Left ventricle myocardium inferior (tissue), 1 donor: ENCODE results near the gene RFPL3. TPM values are rescaled to one million over a fixed set of nuclear protein-coding genes. Genes with fewer than 3 reads are reported as not detected.
"Not testable (repeated sequence)": the region's sequence is repeated elsewhere in the genome, so short reads cannot be mapped to it uniquely, and the experiment has no call there.

Experiments
- DNase-seq: peaks from one replicate; pipeline ENCODE4 v3.0.0-alpha.2; 2020
- H3K27ac ChIP-seq: fragments of 200-600 bp; replicated peaks from 2 replicates; pipeline ENCODE4 v1.8.0; 2021
- H3K27me3 ChIP-seq: fragments of 200-600 bp; 2 replicates; pipeline ENCODE4 v1.8.0; 2021; ENCODE audit warnings: low read depth
- H3K36me3 ChIP-seq: fragments of 200-600 bp; 2 replicates; pipeline ENCODE4 v1.8.0; 2021
- H3K4me1 ChIP-seq: fragments of 200-600 bp; 2 replicates; pipeline ENCODE4 v1.8.0; 2021
- H3K4me3 ChIP-seq: fragments of 200-600 bp; 2 replicates; pipeline ENCODE4 v1.8.0; 2021; ENCODE audit warnings: mild to moderate bottlenecking, moderate library complexity
- H3K9me3 ChIP-seq: fragments of 200-600 bp; replicated peaks from 2 replicates; pipeline ENCODE4 v1.8.0; 2021
- CTCF ChIP-seq: fragments of 200-600 bp; IDR thresholded peaks from 2 replicates; pipeline ENCODE4 v1.8.0; 2021; ENCODE audit warnings: antibody characterized with exemption, mild to moderate bottlenecking, borderline replicate concordance
- intact Hi-C: fragments of 100-400 bp; cut with micrococcal nuclease; formaldehyde crosslinking; loops from one replicate; pipeline ENCODE4 v1.11.0; 2022
- long read RNA-seq: library from polyadenylated mRNA; unstranded; transcript quantifications from one replicate; pipeline ENCODE4 v2.0.0, GENCODE V29; 2021
- total RNA-seq: library from RNA; stranded (reverse); fragmentation: NEBNext Ultra II Directional; extraction: Animal tissue kit (Norgen Biotek cat#: 25700); gene quantifications from one replicate; pipeline ENCODE4 v1.2.1, GENCODE V29; 2021
- donor health status: DM: no; HTN: yes; CAD: no; lungs with severe emphysema.

The RFPL3 gene
- total RNA-seq, result not detected
- long read RNA-seq, result 0 reads

DNA sequence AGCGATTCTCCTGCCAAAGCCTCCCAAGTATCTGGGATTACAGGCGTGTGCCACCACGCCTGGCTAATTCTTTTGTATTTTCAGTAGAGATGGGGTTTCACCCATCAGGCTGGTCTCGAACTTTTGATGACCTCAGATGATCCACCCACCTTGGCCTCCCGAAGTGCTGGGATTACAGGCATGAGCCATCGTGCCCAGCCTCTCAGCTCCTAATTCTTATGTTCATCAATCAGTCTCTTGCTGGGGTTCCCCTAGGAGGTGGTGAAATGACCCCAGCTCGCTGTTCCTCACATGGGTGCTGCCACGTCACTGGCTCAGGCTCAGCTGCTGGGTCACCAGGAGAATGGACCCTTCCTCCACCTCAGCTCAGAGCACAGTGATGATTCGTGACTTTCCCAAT lies at the start of gene RFPL3:
Gene RFPL3, plus strand, starts transcription at position 301 of the 400 bp plus-strand sequence. CDS start 205 bp downstream, outside the sequence.
- H3K4me1 ChIP-seq, intact Hi-C loops, H3K27ac ChIP-seq, H3K27me3 ChIP-seq, DNase-seq, H3K4me3 ChIP-seq, H3K9me3 ChIP-seq, H3K36me3 ChIP-seq: not testable (repeated sequence)

GRCh38 chr22:32308191-32308590 lies 49.5 kb upstream of the RFPL3 start:
- Histone ChIP-seq H3K9me3 (no peaks in the 10 kb centered on the region), H3K4me3 (no peak overlapping the region), H3K36me3 (no peaks in the 10 kb centered on the region), H3K27ac (no peak overlapping the region), H3K4me1 (no peaks in the 10 kb centered on the region), H3K27me3 (peaks cover 62% of the 10 kb centered on the region)
- intact Hi-C loops, result no loop called here
- no peak for DNase-seq
- TF ChIP-seq CTCF, result no peak

- no peak for DNase-seq
- H3K27me3 ChIP-seq, result peaks cover 62% of the 10 kb centered on the region
- H3K9me3 ChIP-seq, result no peaks in the 10 kb centered on the region
- H3K27ac ChIP-seq, result no peak overlapping the region
- intact Hi-C loops, result no loop called here
- H3K36me3 ChIP-seq, result no peaks in the 10 kb centered on the region
- H3K4me1 ChIP-seq, result no peaks in the 10 kb centered on the region
- TF ChIP-seq CTCF, result no peak
- H3K4me3 ChIP-seq, result no peak overlapping the region
Observed at GRCh38 chr22:32308934-32309333, 48.7 kb upstream of the RFPL3 start.

- Histone ChIP-seq H3K9me3 (no peaks in the 10 kb centered on the region), H3K27ac (no peak overlapping the region), H3K36me3 (no peaks in the 10 kb centered on the region), H3K4me1 (no peaks in the 10 kb centered on the region), H3K27me3 (peaks cover 62% of the 10 kb centered on the region), H3K4me3 (no peak overlapping the region)
- no peak for TF ChIP-seq CTCF
- DNase-seq, result no peak
- intact Hi-C loops, result no loop called here
Observed at GRCh38 chr22:32309585-32310251, 47.9 kb upstream of the RFPL3 start.

GRCh38 chr22:32310777-32311176 lies 46.9 kb upstream of the RFPL3 start:
- no peak for DNase-seq
- H3K4me3 ChIP-seq, result no peak overlapping the region
- H3K4me1 ChIP-seq, result no peaks in the 10 kb centered on the region
- peaks cover 54% of the 10 kb centered on the region for H3K27me3 ChIP-seq
- intact Hi-C loops, result no loop called here
- H3K27ac ChIP-seq, result no peak overlapping the region
- no peaks in the 10 kb centered on the region for H3K9me3 ChIP-seq
- H3K36me3 ChIP-seq, result no peaks in the 10 kb centered on the region
- no peak for TF ChIP-seq CTCF

DNA sequence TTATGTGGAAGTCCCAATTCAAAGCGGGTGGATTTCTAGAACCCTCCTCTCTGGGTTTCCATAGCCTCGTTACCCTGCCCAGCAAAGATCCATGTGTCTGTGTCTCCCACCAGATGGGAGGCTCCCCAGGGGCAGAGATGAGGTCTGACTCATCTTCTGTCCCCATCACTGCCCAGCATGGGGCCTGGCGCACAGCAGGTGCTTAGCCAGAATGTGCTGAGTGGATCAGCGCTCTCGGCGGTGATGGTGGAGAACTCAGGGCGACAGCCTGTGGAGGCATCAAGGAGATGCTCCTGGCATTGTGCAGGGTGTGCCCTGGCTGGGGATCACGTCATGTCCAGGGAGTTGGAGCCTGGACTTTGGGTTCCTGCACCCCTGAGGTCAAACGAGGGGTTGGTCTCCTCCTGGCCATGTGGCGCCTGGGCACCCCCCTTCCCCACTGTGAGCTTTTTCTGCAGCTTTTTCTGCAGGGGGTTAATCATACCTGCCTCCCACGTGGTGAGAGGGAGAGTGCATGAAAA lies 46.1 kb upstream of the RFPL3 start:
- peaks cover 49% of the 10 kb centered on the region for H3K27me3 ChIP-seq
- no peaks in the 10 kb centered on the region for H3K36me3 ChIP-seq
- intact Hi-C loops, result no loop called here
- H3K4me3 ChIP-seq, result no peak overlapping the region
- H3K4me1 ChIP-seq, result no peaks in the 10 kb centered on the region
- no peak for DNase-seq
- no peak for TF ChIP-seq CTCF
- no peak overlapping the region for H3K27ac ChIP-seq
- H3K9me3 ChIP-seq, result no peaks in the 10 kb centered on the region
